ENCODE results near the gene ADCY5. TPM values are rescaled to one million over a fixed set of nuclear protein-coding genes. Genes with fewer than 3 reads are reported as not detected.
"Not testable (repeated sequence)": the region's sequence is repeated elsewhere in the genome, so short reads cannot be mapped to it uniquely, and the experiment has no call there.

ADCY5 gene
- total RNA-seq, 1 donor from 2014 or later, result 0.07 TPM

GRCh38 chr3:123270818-123271217 is 178.1 kb downstream of the ADCY5 start:
- no peak for DNase-seq (ENCODE audit: low read depth, low spot score)

DNA sequence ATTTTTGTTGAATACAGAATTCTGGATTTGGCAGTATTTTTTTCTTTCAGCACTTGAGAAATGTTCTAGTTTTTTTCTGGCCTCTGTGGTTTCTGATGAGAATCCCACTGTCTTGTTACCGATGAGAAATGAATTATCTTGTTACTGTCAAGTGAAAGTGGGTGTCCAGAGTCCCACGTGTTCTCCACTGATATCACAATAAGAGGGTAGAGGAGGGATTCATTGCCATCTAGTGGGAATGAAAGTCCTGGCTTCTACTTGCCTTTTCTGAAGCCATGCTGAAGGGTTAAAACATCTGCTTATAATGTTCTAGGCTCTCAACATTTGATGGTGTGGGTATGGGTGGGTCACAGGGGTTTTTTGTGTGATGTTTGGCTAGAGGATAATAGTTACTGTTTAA is 181.1 kb downstream of the ADCY5 start:
- no peak for DNase-seq (ENCODE audit: low read depth, low spot score)

GRCh38 chr3:123263941-123264340 is 184.9 kb downstream of the ADCY5 start:
- no peak for DNase-seq (ENCODE audit: low read depth, low spot score)

- no peak for DNase-seq (ENCODE audit: low read depth, low spot score)
Measured at GRCh38 chr3:123262868-123263267, 186.0 kb downstream of the ADCY5 start.

DNA sequence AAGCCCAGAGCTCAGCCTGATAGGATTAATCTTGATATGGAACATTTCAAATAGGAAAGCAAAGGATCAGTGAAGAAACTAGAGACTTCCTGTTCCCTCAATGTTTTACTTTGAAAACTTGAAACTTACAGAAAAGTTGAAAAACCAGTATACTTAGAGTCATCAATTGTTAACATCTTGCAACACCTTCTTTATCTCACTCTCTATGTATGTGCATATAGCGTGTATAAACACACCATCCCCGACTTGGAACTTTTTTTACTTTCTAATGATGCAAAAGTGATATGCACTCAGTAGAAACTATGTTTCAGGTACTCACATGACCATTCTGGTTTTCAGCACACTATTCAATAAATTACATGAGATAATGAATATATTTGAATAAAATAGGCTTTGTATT is 186.7 kb downstream of the ADCY5 start:
- DNase-seq (ENCODE audit: low read depth, low spot score), result no peak

DNA sequence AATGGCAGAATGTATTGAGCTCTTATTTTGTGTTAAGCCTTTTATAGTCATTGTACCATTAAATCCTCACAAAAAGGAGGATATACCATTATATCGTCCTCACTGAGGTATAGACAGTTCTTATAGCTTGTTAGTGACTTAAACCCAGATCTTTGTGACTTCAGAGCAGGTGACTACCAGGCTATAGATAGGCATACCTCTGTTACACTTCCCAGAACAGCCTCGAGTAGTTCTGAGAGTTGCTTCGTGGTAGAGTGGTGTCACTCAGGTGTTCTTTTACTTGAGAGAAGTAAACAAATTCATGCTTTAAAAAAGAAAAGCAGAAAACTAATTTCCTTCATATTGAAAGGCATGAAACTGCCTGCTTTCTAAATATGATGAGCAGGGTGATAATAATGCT is 187.2 kb downstream of the ADCY5 start:
- DNase-seq (ENCODE audit: low read depth, low spot score), result no peak

- peak; percentile 19 for DNase-seq (ENCODE audit: low read depth, low spot score)
Measured at GRCh38 chr3:123258811-123259420, 190.0 kb downstream of the ADCY5 start.

DNA sequence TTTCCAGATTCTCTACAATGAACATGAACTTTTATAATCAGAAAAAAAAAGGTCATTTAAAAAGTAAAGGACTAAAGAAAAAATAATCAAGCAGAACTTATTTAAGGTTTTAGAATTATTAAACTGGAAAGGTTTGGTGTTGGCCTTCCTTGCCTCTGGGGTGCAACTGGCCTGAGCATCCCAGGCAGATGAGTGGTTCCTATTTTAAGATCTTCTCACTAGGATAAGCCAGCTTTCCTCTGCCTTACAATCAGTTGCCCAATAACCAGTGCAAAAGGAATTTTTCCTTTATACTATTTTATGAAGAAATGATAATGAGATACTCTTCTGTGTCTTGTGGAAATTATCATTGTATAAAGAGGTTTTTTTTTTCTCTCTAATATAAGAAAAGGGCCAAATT is 190.5 kb downstream of the ADCY5 start:
- no peak for DNase-seq (ENCODE audit: low read depth, low spot score)

- DNase-seq (ENCODE audit: low read depth, low spot score), result no peak
Measured at GRCh38 chr3:123256256-123256655, 192.6 kb downstream of the ADCY5 start.

GRCh38 chr3:123246866-123247265 is 202.0 kb downstream of the ADCY5 start:
- DNase-seq (ENCODE audit: low read depth, low spot score), result no peak

DNA sequence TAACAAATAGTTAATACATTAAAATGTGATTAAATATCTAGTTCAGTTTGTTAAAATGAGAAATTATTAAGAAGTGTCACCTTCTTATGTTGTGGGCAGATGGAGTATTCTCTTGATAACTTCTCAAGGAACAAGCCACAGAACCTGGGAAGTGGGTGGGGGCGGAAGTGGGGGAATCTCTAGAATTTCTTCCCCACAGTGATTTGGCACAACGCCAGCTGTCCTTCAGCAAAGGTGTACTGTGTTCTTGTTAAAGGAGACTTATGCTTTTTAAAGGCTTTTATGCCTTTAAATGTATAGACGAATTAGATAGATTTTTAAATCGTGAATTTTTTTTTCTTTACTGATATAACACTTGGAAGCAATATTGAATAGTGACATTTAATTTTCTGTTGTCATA is 204.8 kb downstream of the ADCY5 start:
- no peak for DNase-seq (ENCODE audit: low read depth, low spot score)

- DNase-seq (ENCODE audit: low read depth, low spot score), result no peak
Measured at GRCh38 chr3:123239756-123240155, 209.1 kb downstream of the ADCY5 start.

- not testable (repeated sequence) for DNase-seq (ENCODE audit: low read depth, low spot score)
Measured at GRCh38 chr3:123239186-123239585, 209.7 kb downstream of the ADCY5 start.

GRCh38 chr3:123236902-123237301 is 212.0 kb downstream of the ADCY5 start:
- DNase-seq (ENCODE audit: low read depth, low spot score), result no peak

Other genes with a start within 250 kb of the ADCY5 start
- gene SEC22A, start 247.1 kb downstream of the ADCY5 start, total RNA-seq, result 40.4 and 40.7 TPM in 2 replicates
- 18.6 and 29.4 TPM in 2 replicates for gene HACD2, start 136.0 kb upstream of the ADCY5 start, total RNA-seq